Measurements from ENCODE around the gene RFX1.

DNA sequence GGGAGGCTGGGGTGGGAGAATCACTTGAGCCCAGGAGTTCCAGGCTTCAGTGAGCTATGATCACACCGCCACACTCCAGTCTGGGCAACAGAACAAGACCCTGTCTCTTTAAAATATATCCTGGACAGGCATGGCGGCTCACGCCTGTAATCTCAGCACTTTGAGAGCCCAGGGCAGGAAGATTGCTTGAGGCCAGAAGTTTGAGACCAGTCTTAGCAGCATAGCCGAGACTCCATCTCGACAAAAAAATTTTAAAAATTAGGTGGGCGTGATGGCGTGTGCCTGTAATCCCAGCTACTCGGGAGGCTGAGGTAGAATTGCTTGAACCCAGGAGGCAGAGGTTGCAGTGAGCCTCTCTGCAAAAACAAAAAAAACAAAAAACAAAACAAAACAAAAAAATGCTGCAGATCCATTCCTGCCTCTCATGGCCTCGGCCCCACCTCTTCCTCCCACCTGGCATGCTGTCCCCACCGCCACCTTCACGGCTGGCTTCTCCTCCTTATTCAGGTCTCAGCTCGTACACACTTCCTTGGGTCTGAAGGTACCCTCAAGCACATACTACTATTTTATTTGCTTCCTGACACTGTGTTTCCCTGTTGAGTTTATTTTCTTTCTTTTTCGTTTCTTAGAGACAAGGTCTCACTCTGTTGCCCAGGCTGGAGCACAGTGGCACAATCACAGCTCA lies 5.3 kb downstream of the RFX1 start:
- TF ChIP-seq, protein P1, sequence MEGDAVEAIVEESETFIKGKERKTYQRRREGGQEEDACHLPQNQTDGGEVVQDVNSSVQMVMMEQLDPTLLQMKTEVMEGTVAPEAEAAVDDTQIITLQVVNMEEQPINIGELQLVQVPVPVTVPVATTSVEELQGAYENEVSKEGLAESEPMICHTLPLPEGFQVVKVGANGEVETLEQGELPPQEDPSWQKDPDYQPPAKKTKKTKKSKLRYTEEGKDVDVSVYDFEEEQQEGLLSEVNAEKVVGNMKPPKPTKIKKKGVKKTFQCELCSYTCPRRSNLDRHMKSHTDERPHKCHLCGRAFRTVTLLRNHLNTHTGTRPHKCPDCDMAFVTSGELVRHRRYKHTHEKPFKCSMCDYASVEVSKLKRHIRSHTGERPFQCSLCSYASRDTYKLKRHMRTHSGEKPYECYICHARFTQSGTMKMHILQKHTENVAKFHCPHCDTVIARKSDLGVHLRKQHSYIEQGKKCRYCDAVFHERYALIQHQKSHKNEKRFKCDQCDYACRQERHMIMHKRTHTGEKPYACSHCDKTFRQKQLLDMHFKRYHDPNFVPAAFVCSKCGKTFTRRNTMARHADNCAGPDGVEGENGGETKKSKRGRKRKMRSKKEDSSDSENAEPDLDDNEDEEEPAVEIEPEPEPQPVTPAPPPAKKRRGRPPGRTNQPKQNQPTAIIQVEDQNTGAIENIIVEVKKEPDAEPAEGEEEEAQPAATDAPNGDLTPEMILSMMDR (IDR thresholded peaks at IDR 0.05), result no peak
- TF ChIP-seq EP300 (IDR thresholded peaks at IDR 0.05) (no peak), POLR2A (IDR thresholded peaks at IDR 0.05) (no peak), POLR2AphosphoS5 (IDR thresholded peaks at IDR 0.05) (no peak)
